NCI-H1417 (cell line): ENCODE results near the gene TRMT61A.

Source experiments
- DNase-seq, 3 experiments: peaks; one replicate each; lab custom pipeline; 2025; lab: John Stamatoyannopoulos, UW

The TRMT61A gene

GRCh38 chr14:103528587-103529382 is at the start of gene TRMT61A:
TRMT61A (plus strand) TSS chr14:103529196; CDS start chr14:103529979, 783 bp downstream.
- peak; percentile 88 to 96 (median 92) for DNase-seq

- DNase-seq = no peak
Measured at GRCh38 chr14:103480595-103480994, 48.4 kb upstream of the TRMT61A start.

- peak in 1 of 3 experiments; percentile 19 for DNase-seq
Measured at GRCh38 chr14:103483600-103483999, 45.4 kb upstream of the TRMT61A start.

- no peak for DNase-seq
Measured at GRCh38 chr14:103485504-103485903, 43.5 kb upstream of the TRMT61A start.

GRCh38 chr14:103488071-103488470 is 40.9 kb upstream of the TRMT61A start:
- DNase-seq = no peak

- DNase-seq = no peak
Measured at GRCh38 chr14:103488960-103489359, 40.0 kb upstream of the TRMT61A start.

GRCh38 chr14:103489621-103490020 is 39.4 kb upstream of the TRMT61A start:
- DNase-seq = no peak

GRCh38 chr14:103491691-103492090 is 37.3 kb upstream of the TRMT61A start:
- no peak for DNase-seq

- no peak for DNase-seq
Measured at GRCh38 chr14:103492156-103492925, 36.7 kb upstream of the TRMT61A start.

GRCh38 chr14:103495854-103496253 is 33.1 kb upstream of the TRMT61A start:
- no peak for DNase-seq

- DNase-seq = no peak
Measured at GRCh38 chr14:103496776-103497175, 32.2 kb upstream of the TRMT61A start.

- no peak for DNase-seq
Measured at GRCh38 chr14:103499709-103500108, 29.3 kb upstream of the TRMT61A start.

GRCh38 chr14:103500148-103500990 is 28.6 kb upstream of the TRMT61A start:
- DNase-seq = peak; percentile 68 to 90 (median 82)

- no peak for DNase-seq
Measured at GRCh38 chr14:103501041-103501870, 27.7 kb upstream of the TRMT61A start.

GRCh38 chr14:103501921-103502669 is 26.9 kb upstream of the TRMT61A start:
- no peak for DNase-seq

GRCh38 chr14:103502877-103503276 is 26.1 kb upstream of the TRMT61A start:
- no peak for DNase-seq

GRCh38 chr14:103503296-103503695 is 25.7 kb upstream of the TRMT61A start:
- no peak for DNase-seq

- DNase-seq = no peak
Measured at GRCh38 chr14:103504991-103505565, 23.9 kb upstream of the TRMT61A start.

GRCh38 chr14:103507751-103508150 is 21.2 kb upstream of the TRMT61A start:
- DNase-seq = no peak
